GM18507 (cell line): ENCODE results near the gene SNU13.
"Not testable (repeated sequence)": the region's sequence is repeated elsewhere in the genome, so short reads cannot be mapped to it uniquely, and the experiment has no call there.

Experiments
- DNase-seq: peaks from one replicate; pipeline ENCODE4 v3.0.0; 2011; ENCODE audit warnings: low read depth; ENCODE audit not compliant: insufficient read length; ENCODE audit errors: extremely low spot score
- FAIRE-seq: peaks from 2 replicates; lab custom pipeline; 2011; peaks lifted over from hg19 to GRCh38; lab: Jason Lieb, UNC

The SNU13 gene

GRCh38 chr22:41688365-41689211 lies at the start of gene SNU13:
Gene SNU13, minus strand, starts transcription at chr22:41688867. Its CDS starts 71 bp downstream, at chr22:41688796.
- peak; percentile 97 for FAIRE-seq
- DNase-seq = peak; percentile 92

- not testable (repeated sequence) for FAIRE-seq
Measured at GRCh38 chr22:41733241-41733640, 44.6 kb upstream of the SNU13 start.

GRCh38 chr22:41732096-41732772 lies 43.6 kb upstream of the SNU13 start:
- no peak for FAIRE-seq
- DNase-seq = no peak

More at GRCh38 chr22:41733241-41733640, 44.6 kb upstream of the SNU13 start:
- not testable (repeated sequence) for DNase-seq

GRCh38 chr22:41731609-41732008 lies 42.9 kb upstream of the SNU13 start:
- DNase-seq (no peak), FAIRE-seq (no peak)

- FAIRE-seq = no peak
- DNase-seq = no peak
Measured at GRCh38 chr22:41725510-41726110, 36.9 kb upstream of the SNU13 start.

GRCh38 chr22:41722496-41722895 lies 33.8 kb upstream of the SNU13 start:
- FAIRE-seq = no peak

GRCh38 chr22:41713004-41713403 lies 24.3 kb upstream of the SNU13 start:
- FAIRE-seq = no peak
- no peak for DNase-seq

More at GRCh38 chr22:41722496-41722895, 33.8 kb upstream of the SNU13 start:
- no peak for DNase-seq

- DNase-seq = no peak
Measured at GRCh38 chr22:41709341-41709740, 20.7 kb upstream of the SNU13 start.

GRCh38 chr22:41702763-41703162 lies 14.1 kb upstream of the SNU13 start:
- FAIRE-seq (no peak), DNase-seq (no peak)

More at GRCh38 chr22:41709341-41709740, 20.7 kb upstream of the SNU13 start:
- FAIRE-seq = no peak

GRCh38 chr22:41700108-41700364 lies 11.4 kb upstream of the SNU13 start:
- FAIRE-seq (no peak), DNase-seq (no peak)

GRCh38 chr22:41699264-41700107 lies 10.8 kb upstream of the SNU13 start, which contains the start of gene MEI1:
Gene MEI1, plus strand, starts transcription at chr22:41699503. Its CDS starts 36 bp downstream, at chr22:41699539.
- DNase-seq (peak; percentile 81), FAIRE-seq (peak; percentile 80)

GRCh38 chr22:41697126-41697775 lies 8.6 kb upstream of the SNU13 start:
- peak; percentile 93 for FAIRE-seq
- DNase-seq = peak; percentile 78

GRCh38 chr22:41696703-41697102 lies 8.0 kb upstream of the SNU13 start:
- no peak for DNase-seq
- no peak for FAIRE-seq

- no peak for FAIRE-seq
Measured at GRCh38 chr22:41695211-41695610, 6.5 kb upstream of the SNU13 start.

GRCh38 chr22:41690476-41690875 lies 1.8 kb upstream of the SNU13 start:
- FAIRE-seq (no peak), DNase-seq (no peak)

More at GRCh38 chr22:41695211-41695610, 6.5 kb upstream of the SNU13 start:
- no peak for DNase-seq

GRCh38 chr22:41687901-41688364 lies 734 bp downstream of the SNU13 start:
- DNase-seq (no peak), FAIRE-seq (peak; percentile 49)

- FAIRE-seq, DNase-seq: not testable (repeated sequence)
Measured at GRCh38 chr22:41686890-41687289, 1.8 kb downstream of the SNU13 start.

- no peak for DNase-seq
- no peak for FAIRE-seq
Measured at GRCh38 chr22:41684194-41684593, 4.5 kb downstream of the SNU13 start.

- no peak for FAIRE-seq
- DNase-seq = no peak
Measured at GRCh38 chr22:41683616-41684015, 5.1 kb downstream of the SNU13 start.
